Liver (tissue), 9 donors: ENCODE measurements around the gene DUSP1. TPM values are rescaled to one million over a fixed set of nuclear protein-coding genes. Genes with fewer than 3 reads are reported as not detected.

Experiments
- DNase-seq: peaks from one replicate; pipeline ENCODE4 v3.0.0-alpha.2; 2017; ENCODE audit warnings: low spot score
- H3K27ac ChIP-seq, 2 donors: one replicate each; pipeline ENCODE4 v1.7.0; 2013; ENCODE audit warnings: inconsistent platforms in 2 of 2, low read length in 2 of 2, control low read depth in 1 of 2, low read depth in 1 of 2, mild to moderate bottlenecking in 1 of 2
- H3K27me3 ChIP-seq, 4 donors: one replicate each; pipeline versions ENCODE4 v1.6.1 to v1.7.0; 2013; ENCODE audit warnings: low read length in 3 of 4, inconsistent platforms in 1 of 4, mild to moderate bottlenecking in 1 of 4, moderate library complexity in 1 of 4; ENCODE audit not compliant: control insufficient read depth in 4 of 4, insufficient read depth in 4 of 4
- H3K36me3 ChIP-seq, 4 donors: one replicate each; pipeline versions ENCODE4 v1.6.1 to v1.7.0; 2013; ENCODE audit warnings: low read length in 3 of 4, mild to moderate bottlenecking in 3 of 4, low read depth in 1 of 4, moderate library complexity in 1 of 4; ENCODE audit not compliant: control insufficient read depth in 4 of 4, insufficient read depth in 3 of 4
- H3K4me1 ChIP-seq, 4 donors: one replicate each; pipeline versions ENCODE4 v1.6.1 to v1.7.0; 2013; ENCODE audit warnings: low read length in 3 of 4, mild to moderate bottlenecking in 3 of 4, moderate library complexity in 1 of 4; ENCODE audit not compliant: control insufficient read depth in 4 of 4, insufficient read depth in 4 of 4
- H3K4me3 ChIP-seq, 3 donors: one replicate each; pipeline versions ENCODE4 v1.6.1 to v1.7.0; 2013; ENCODE audit warnings: low read length in 3 of 3, control low read depth in 1 of 3, low read depth in 1 of 3, mild to moderate bottlenecking in 1 of 3
- H3K9ac ChIP-seq, 2 donors: one replicate each; pipeline ENCODE4 v1.7.0; 2013; ENCODE audit warnings: low read length in 2 of 2, mild to moderate bottlenecking in 2 of 2, moderate library complexity in 2 of 2, control low read depth in 1 of 2, low read depth in 1 of 2
- H3K9me3 ChIP-seq, 4 donors: one replicate each; pipeline versions ENCODE4 v1.6.1 to v1.7.0; 2013; ENCODE audit warnings: low read length in 3 of 4; ENCODE audit not compliant: control insufficient read depth in 4 of 4
- ATF3 ChIP-seq: IDR thresholded peaks from 2 replicates; pipeline ENCODE4 v1.6.1; 2016; ENCODE audit warnings: antibody characterized with exemption
- CTCF ChIP-seq: fragments of 150-350 bp; IDR thresholded peaks from 2 replicates; pipeline ENCODE4 v1.5.1; 2017; ENCODE audit warnings: improper control_type of control experiment, low read depth, low read length; ENCODE audit not compliant: missing input control
- EGR1 ChIP-seq, 2 donors: IDR thresholded peaks; 2 replicates each; pipeline ENCODE4 v1.6.1; 2016 to 2018; ENCODE audit warnings: antibody characterized with exemption in 2 of 2, low read depth in 2 of 2
- FOXA2 ChIP-seq: IDR thresholded peaks from 2 replicates; pipeline ENCODE4 v1.6.1; 2016; ENCODE audit warnings: antibody characterized with exemption
- GABPA ChIP-seq, 2 donors: IDR thresholded peaks in 1 of 2; conservative IDR thresholded peaks in 1 of 2; 2 replicates each; pipeline ENCODE4 v1.6.1; 2016; ENCODE audit warnings: antibody characterized with exemption in 2 of 2, mild to moderate bottlenecking in 1 of 2, moderate library complexity in 1 of 2
- HNF4A ChIP-seq, 2 donors: conservative IDR thresholded peaks; 2 replicates each; pipeline ENCODE4 v1.6.1; 2016; ENCODE audit warnings: antibody characterized with exemption in 2 of 2, mild to moderate bottlenecking in 2 of 2
- HNF4G ChIP-seq: IDR thresholded peaks from 2 replicates; pipeline ENCODE4 v1.6.1; 2016; ENCODE audit warnings: antibody characterized with exemption
- JUND ChIP-seq, 2 donors: IDR thresholded peaks; 2 replicates each; pipeline ENCODE4 v1.6.1; 2016; ENCODE audit warnings: antibody characterized with exemption in 2 of 2
- RAD21 ChIP-seq, 2 donors: IDR thresholded peaks; 2 replicates each; pipeline ENCODE4 v1.6.1; 2016; ENCODE audit warnings: antibody characterized with exemption in 2 of 2, mild to moderate bottlenecking in 2 of 2
- REST ChIP-seq: IDR thresholded peaks from 2 replicates; pipeline ENCODE4 v1.6.1; 2016; ENCODE audit warnings: antibody characterized with exemption, mild to moderate bottlenecking
- RXRA ChIP-seq, 2 donors: IDR thresholded peaks; 2 replicates each; pipeline ENCODE4 v1.6.1; 2017 to 2018; ENCODE audit warnings: antibody characterized with exemption in 2 of 2, mild to moderate bottlenecking in 1 of 2
- SP1 ChIP-seq: IDR thresholded peaks from 2 replicates; pipeline ENCODE4 v1.6.1; 2018; ENCODE audit warnings: antibody characterized with exemption, mild to moderate bottlenecking
- TAF1 ChIP-seq: conservative IDR thresholded peaks from 2 replicates; pipeline ENCODE4 v1.6.1; 2016; ENCODE audit warnings: antibody characterized with exemption, mild to moderate bottlenecking
- YY1 ChIP-seq: IDR thresholded peaks from 2 replicates; pipeline ENCODE4 v1.6.1; 2016; ENCODE audit warnings: antibody characterized with exemption, mild to moderate bottlenecking
- WGBS: extraction: QIAGEN DNeasy Blood & Tissue Kit; methylation state at CpG from one replicate; pipeline ENCODE4 v1.1.7; 2013; 5-methylcytosine and 5-hydroxymethylcytosine counted together
- polyA plus RNA-seq, 2 donors: library from polyadenylated mRNA; stranded (reverse) in 1 of 2; unstranded in 1 of 2; fragments of 200-250 nt in 1 of 2; fragments of >200 nt in 1 of 2; fragmentation: Nextera tagmentation in 1 of 2; extraction: Ambion mirVana in 1 of 2; gene quantifications; one replicate each; pipeline versions ENCODE4 v1.2.1 to v1.2.3, GENCODE V29; 2013 to 2015
- total RNA-seq, 2 donors: library from RNA; depleted of rRNA; stranded (reverse); fragments of >200 nt; gene quantifications; one replicate each; pipeline ENCODE4 v1.2.3, GENCODE V29; 2014
- donor health status: healthy.
- donor health status: healthy.
- donor health status: healthy.
- donor health status: healthy.
- donor health status: healthy.

DUSP1 gene
- total and polyA plus RNA-seq, 4 donors = 53.2 to 237 (median 110) TPM

- no peak for DNase-seq
- H3K27me3 ChIP-seq = no peaks in the 10 kb centered on the region
- 97% methylated on average over 37 of the region's 37 CpGs for WGBS
Measured at GRCh38 chr5:172762214-172763119, 8.5 kb downstream of the DUSP1 start.

GRCh38 chr5:172760959-172761358 is 10.0 kb downstream of the DUSP1 start:
- H3K4me1 ChIP-seq = peaks cover 4 to 13% (median 5%) of the 10 kb centered on the region in 4 donors
- H3K36me3 ChIP-seq = no peaks in the 10 kb centered on the region
- H3K4me3 ChIP-seq = no peak overlapping the region
- H3K9ac ChIP-seq = no peak overlapping the region
- no peaks in the 10 kb centered on the region for H3K27me3 ChIP-seq
- H3K9me3 ChIP-seq = no peaks in the 10 kb centered on the region
- H3K27ac ChIP-seq = no peak overlapping the region
- no peak for DNase-seq
- WGBS = 93% methylated on average over 2 of the region's 2 CpGs
- TF ChIP-seq RAD21 (IDR thresholded peaks at IDR 0.05) (no peak), SP1 (no peak), TAF1 (no peak), RXRA (IDR thresholded peaks at IDR 0.05) (no peak), CTCF (no peak), GABPA (IDR thresholded peaks at IDR 0.05 in 1 of 2, conservative IDR thresholded peaks at IDR 0.05 in 1 of 2) (no peak), REST (no peak), HNF4A (conservative IDR thresholded peaks at IDR 0.05) (no peak), EGR1 (IDR thresholded peaks at IDR 0.05; ENCODE audit: low read depth in 2 of 2) (no peak), JUND (IDR thresholded peaks at IDR 0.05) (no peak), YY1 (no peak), HNF4G (no peak)

More at GRCh38 chr5:172762214-172763119, 8.5 kb downstream of the DUSP1 start:
- Histone ChIP-seq H3K4me1 (peaks cover 4 to 13% (median 5%) of the 10 kb centered on the region in 4 donors), H3K9me3 (no peaks in the 10 kb centered on the region), H3K36me3 (peaks cover 0 to under 1% (median under 1%) of the 10 kb centered on the region in 4 donors), H3K4me3 (no peak overlapping the region), H3K9ac (no peak overlapping the region), H3K27ac (no peak overlapping the region)
- TF ChIP-seq ATF3 = no peak
- no peak for TF ChIP-seq YY1
- no peak for TF ChIP-seq HNF4G
- no peak for TF ChIP-seq EGR1 (IDR thresholded peaks at IDR 0.05; ENCODE audit: low read depth in 2 of 2)
- no peak for TF ChIP-seq RXRA (IDR thresholded peaks at IDR 0.05)
- no peak for TF ChIP-seq FOXA2
- TF ChIP-seq HNF4A (conservative IDR thresholded peaks at IDR 0.05) = no peak
- TF ChIP-seq SP1 = no peak
- no peak for TF ChIP-seq REST
